ENCODE measurements around the gene GSE1.
A peak's percentile ranks its signal among the peaks of the same experiment; 100 is the strongest.

The GSE1 gene

GRCh38 chr16:85600530-85601271, 12.4 kb upstream of the GSE1 start:
- Histone ChIP-seq H2AFZ (ENCODE audit: low read depth, low read length) (no peak overlapping the region), H3K9me3 (ENCODE audit: low read length) (no peaks in the 10 kb centered on the region), H3K36me3 (ENCODE audit: insufficient read depth, low read length) (no peaks in the 10 kb centered on the region), H3K27me3 (ENCODE audit: insufficient read depth, low read length) (no peaks in the 10 kb centered on the region), H3K4me3 (ENCODE audit: low read length) (no peak overlapping the region), H3K4me1 (ENCODE audit: insufficient read depth, low read length) (peaks cover 48% of the 10 kb centered on the region)

GRCh38 chr16:85601272-85601639, 11.9 kb upstream of the GSE1 start:
- H3K4me3 ChIP-seq (ENCODE audit: low read length), result no peak overlapping the region
- no peaks in the 10 kb centered on the region for H3K27me3 ChIP-seq (ENCODE audit: insufficient read depth, low read length)
- H3K9me3 ChIP-seq (ENCODE audit: low read length), result no peaks in the 10 kb centered on the region
- H2AFZ ChIP-seq (ENCODE audit: low read depth, low read length), result no peak overlapping the region
- H3K36me3 ChIP-seq (ENCODE audit: insufficient read depth, low read length), result no peaks in the 10 kb centered on the region
- peaks cover 53% of the 10 kb centered on the region for H3K4me1 ChIP-seq (ENCODE audit: insufficient read depth, low read length)

- H3K4me1 ChIP-seq (ENCODE audit: insufficient read depth, low read length), result peaks cover 59% of the 10 kb centered on the region
- H3K27me3 ChIP-seq (ENCODE audit: insufficient read depth, low read length), result no peaks in the 10 kb centered on the region
- H3K36me3 ChIP-seq (ENCODE audit: insufficient read depth, low read length), result no peaks in the 10 kb centered on the region
- H2AFZ ChIP-seq (ENCODE audit: low read depth, low read length), result no peak overlapping the region
- H3K9me3 ChIP-seq (ENCODE audit: low read length), result no peaks in the 10 kb centered on the region
- H3K4me3 ChIP-seq (ENCODE audit: low read length), result no peak overlapping the region
These were observed 11.3 kb upstream of the GSE1 start for GRCh38 chr16:85601730-85602401.

- no peak overlapping the region for H2AFZ ChIP-seq (ENCODE audit: low read depth, low read length)
- no peaks in the 10 kb centered on the region for H3K9me3 ChIP-seq (ENCODE audit: low read length)
- no peak overlapping the region for H3K4me3 ChIP-seq (ENCODE audit: low read length)
- H3K36me3 ChIP-seq (ENCODE audit: insufficient read depth, low read length), result no peaks in the 10 kb centered on the region
- H3K4me1 ChIP-seq (ENCODE audit: insufficient read depth, low read length), result peaks cover 65% of the 10 kb centered on the region
- no peaks in the 10 kb centered on the region for H3K27me3 ChIP-seq (ENCODE audit: insufficient read depth, low read length)
These were observed 10.5 kb upstream of the GSE1 start for GRCh38 chr16:85602402-85603202.

GRCh38 chr16:85603203-85603755, 9.8 kb upstream of the GSE1 start:
- no peaks in the 10 kb centered on the region for H3K27me3 ChIP-seq (ENCODE audit: insufficient read depth, low read length)
- H2AFZ ChIP-seq (ENCODE audit: low read depth, low read length), result no peak overlapping the region
- no peaks in the 10 kb centered on the region for H3K36me3 ChIP-seq (ENCODE audit: insufficient read depth, low read length)
- no peaks in the 10 kb centered on the region for H3K9me3 ChIP-seq (ENCODE audit: low read length)
- peaks cover 72% of the 10 kb centered on the region for H3K4me1 ChIP-seq (ENCODE audit: insufficient read depth, low read length)
- H3K4me3 ChIP-seq (ENCODE audit: low read length), result no peak overlapping the region

GRCh38 chr16:85604145-85604705, 8.9 kb upstream of the GSE1 start:
- Histone ChIP-seq H3K4me3 (ENCODE audit: low read length) (no peak overlapping the region), H3K27me3 (ENCODE audit: insufficient read depth, low read length) (no peaks in the 10 kb centered on the region), H3K36me3 (ENCODE audit: insufficient read depth, low read length) (no peaks in the 10 kb centered on the region), H2AFZ (ENCODE audit: low read depth, low read length) (no peak overlapping the region), H3K9me3 (ENCODE audit: low read length) (no peaks in the 10 kb centered on the region), H3K4me1 (ENCODE audit: insufficient read depth, low read length) (peaks cover 81% of the 10 kb centered on the region)

GRCh38 chr16:85605051-85605911, 7.8 kb upstream of the GSE1 start:
- Histone ChIP-seq H3K27me3 (ENCODE audit: insufficient read depth, low read length) (no peaks in the 10 kb centered on the region), H3K36me3 (ENCODE audit: insufficient read depth, low read length) (no peaks in the 10 kb centered on the region), H3K4me3 (ENCODE audit: low read length) (no peak overlapping the region), H3K9me3 (ENCODE audit: low read length) (no peaks in the 10 kb centered on the region), H2AFZ (ENCODE audit: low read depth, low read length) (no peak overlapping the region), H3K4me1 (ENCODE audit: insufficient read depth, low read length) (peaks cover 83% of the 10 kb centered on the region)

- H2AFZ ChIP-seq (ENCODE audit: low read depth, low read length), result no peak overlapping the region
- no peaks in the 10 kb centered on the region for H3K36me3 ChIP-seq (ENCODE audit: insufficient read depth, low read length)
- H3K4me1 ChIP-seq (ENCODE audit: insufficient read depth, low read length), result peaks cover 80% of the 10 kb centered on the region
- no peaks in the 10 kb centered on the region for H3K9me3 ChIP-seq (ENCODE audit: low read length)
- H3K4me3 ChIP-seq (ENCODE audit: low read length), result no peak overlapping the region
- H3K27me3 ChIP-seq (ENCODE audit: insufficient read depth, low read length), result no peaks in the 10 kb centered on the region
These were observed 6.9 kb upstream of the GSE1 start for GRCh38 chr16:85605912-85606841.

- Histone ChIP-seq H3K4me3 (ENCODE audit: low read length) (peak overlapping the region; percentile 1), H3K27me3 (ENCODE audit: insufficient read depth, low read length) (no peaks in the 10 kb centered on the region), H3K36me3 (ENCODE audit: insufficient read depth, low read length) (no peaks in the 10 kb centered on the region), H3K9me3 (ENCODE audit: low read length) (no peaks in the 10 kb centered on the region), H3K4me1 (ENCODE audit: insufficient read depth, low read length) (peaks cover 73% of the 10 kb centered on the region), H2AFZ (ENCODE audit: low read depth, low read length) (no peak overlapping the region)
These were observed 6.2 kb upstream of the GSE1 start for GRCh38 chr16:85606904-85607303.

GRCh38 chr16:85607321-85607765, 5.8 kb upstream of the GSE1 start:
- Histone ChIP-seq H2AFZ (ENCODE audit: low read depth, low read length) (no peak overlapping the region), H3K36me3 (ENCODE audit: insufficient read depth, low read length) (no peaks in the 10 kb centered on the region), H3K4me3 (ENCODE audit: low read length) (peak overlapping the region; percentile 1), H3K4me1 (ENCODE audit: insufficient read depth, low read length) (peaks cover 71% of the 10 kb centered on the region), H3K27me3 (ENCODE audit: insufficient read depth, low read length) (no peaks in the 10 kb centered on the region), H3K9me3 (ENCODE audit: low read length) (no peaks in the 10 kb centered on the region)

- H3K9me3 ChIP-seq (ENCODE audit: low read length), result no peaks in the 10 kb centered on the region
- H2AFZ ChIP-seq (ENCODE audit: low read depth, low read length), result no peak overlapping the region
- H3K27me3 ChIP-seq (ENCODE audit: insufficient read depth, low read length), result no peaks in the 10 kb centered on the region
- H3K36me3 ChIP-seq (ENCODE audit: insufficient read depth, low read length), result no peaks in the 10 kb centered on the region
- H3K4me1 ChIP-seq (ENCODE audit: insufficient read depth, low read length), result peaks cover 69% of the 10 kb centered on the region
- peak overlapping the region; percentile 1 for H3K4me3 ChIP-seq (ENCODE audit: low read length)
These were observed 5.2 kb upstream of the GSE1 start for GRCh38 chr16:85607796-85608514.
